GM19035 (cell line): ENCODE data around the gene BLTP2.
A peak's percentile ranks its signal among the peaks of the same experiment; 100 is the strongest.
"Not testable (repeated sequence)": the region's sequence is repeated elsewhere in the genome, so short reads cannot be mapped to it uniquely, and the experiment has no call there.

Source experiments
- ATAC-seq: cut with Tn5 transposase; IDR thresholded peaks from one replicate; pipeline ENCODE4 v1.9.1; 2021; ENCODE audit not compliant: unreplicated experiment

BLTP2 gene

GRCh38 chr17:28648698-28649097, 3.7 kb upstream of the BLTP2 start:
- no peak for ATAC-seq

GRCh38 chr17:28646039-28646754, 1.2 kb upstream of the BLTP2 start:
- no peak for ATAC-seq

GRCh38 chr17:28645576-28645939, 600 bp upstream of the BLTP2 start:
- no peak for ATAC-seq

DNA sequence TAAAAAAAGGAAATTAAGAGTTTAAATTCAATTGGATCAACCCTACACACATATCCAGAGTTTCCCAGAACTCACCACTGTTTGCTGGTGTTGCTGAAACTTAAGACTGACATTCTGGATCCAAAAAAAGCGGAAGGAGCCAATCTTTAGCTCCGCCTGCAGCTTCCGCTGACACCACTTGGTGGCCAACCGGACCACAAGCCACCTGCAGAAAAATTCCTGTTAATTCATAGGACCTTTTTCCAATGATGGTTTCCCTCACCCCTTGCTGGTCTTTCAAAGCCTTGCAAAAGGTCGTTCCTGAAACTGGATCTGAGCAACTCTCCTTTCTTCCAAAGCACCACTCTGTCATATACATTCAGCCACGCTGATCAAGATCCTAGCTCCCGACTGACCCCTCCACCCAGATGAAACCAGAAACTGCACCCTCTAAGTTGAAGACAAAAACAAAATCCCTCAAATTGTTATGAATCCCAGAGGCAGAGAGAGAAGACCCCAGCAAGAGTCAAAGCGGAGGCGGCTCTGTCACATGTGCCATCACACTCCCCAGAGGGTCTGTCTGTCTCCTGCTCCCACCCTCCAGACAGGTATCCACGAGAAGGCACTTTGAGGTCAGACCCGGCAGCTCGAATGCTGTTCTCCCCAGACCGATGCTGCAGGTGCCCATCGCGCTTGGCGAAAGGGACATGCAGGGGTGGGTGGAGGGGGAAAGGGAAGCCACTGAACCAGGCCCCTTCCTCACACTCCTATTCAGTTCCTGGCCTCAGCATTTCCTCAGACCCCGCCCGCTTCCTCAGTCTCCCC, 773 bp downstream of the BLTP2 start:
- ATAC-seq: peak; percentile 11

DNA sequence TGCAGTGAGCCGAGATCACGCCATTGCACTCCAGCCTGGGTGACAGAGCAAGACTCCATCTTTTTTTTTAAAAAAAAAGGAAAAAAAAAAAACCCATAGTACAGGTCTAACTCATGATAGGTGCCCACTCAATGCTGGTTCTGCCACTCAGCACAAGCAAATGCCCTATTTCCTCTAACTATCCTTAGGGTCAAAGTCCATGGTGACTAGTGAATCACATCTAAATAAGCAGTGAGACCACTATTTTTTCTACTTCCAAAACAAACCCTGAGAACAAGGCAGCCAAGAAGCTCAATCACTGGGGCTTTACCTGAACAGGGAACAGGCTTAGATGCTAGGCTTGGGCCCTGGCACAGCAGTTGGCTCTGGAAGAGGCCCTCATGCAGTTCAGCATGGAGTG, 3.4 kb downstream of the BLTP2 start:
- no peak for ATAC-seq

DNA sequence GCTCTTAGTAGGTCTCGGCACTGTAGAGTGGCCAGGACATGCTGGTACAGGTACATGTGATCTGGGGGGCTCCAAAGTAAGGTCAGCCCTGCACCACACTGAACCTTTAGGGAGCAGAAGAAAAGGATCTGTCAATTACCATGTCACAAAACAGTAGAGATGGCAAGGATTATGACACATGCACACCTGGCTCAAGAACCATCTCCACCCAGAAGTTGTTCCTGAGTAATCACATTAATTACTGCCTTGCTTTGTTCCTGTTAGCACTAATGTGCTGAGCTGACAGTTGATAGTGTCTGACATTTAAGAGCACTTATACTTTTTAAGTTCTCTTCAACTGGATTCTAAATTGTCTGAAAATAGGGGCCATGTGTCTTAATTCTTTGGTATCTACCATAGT, 9.5 kb downstream of the BLTP2 start:
- ATAC-seq: no peak

- no peak for ATAC-seq
Measured at GRCh38 chr17:28634206-28634865, 10.6 kb downstream of the BLTP2 start.

- ATAC-seq: no peak
Measured at GRCh38 chr17:28626818-28627217, 18.1 kb downstream of the BLTP2 start.

DNA sequence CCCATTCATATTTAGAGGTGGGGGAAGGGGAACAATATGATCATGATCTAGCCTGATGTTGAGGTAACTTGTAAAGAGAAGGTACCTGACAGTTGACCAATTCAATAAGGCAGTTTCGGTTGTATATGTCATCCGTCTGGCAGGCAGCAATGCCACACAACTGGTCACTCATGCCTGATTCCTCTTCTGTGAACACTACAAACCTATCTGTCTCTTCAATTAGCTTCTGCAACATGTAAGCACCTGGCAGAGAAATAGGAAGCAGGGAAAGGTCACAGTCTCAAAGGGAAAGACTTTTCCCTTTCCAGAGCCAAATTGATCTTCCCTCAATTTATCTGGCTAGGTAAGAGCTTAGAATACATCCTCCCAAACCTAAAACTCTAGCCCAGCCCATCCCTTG, 20.8 kb downstream of the BLTP2 start:
- ATAC-seq: no peak

- no peak for ATAC-seq
Measured at GRCh38 chr17:28623696-28624095, 21.3 kb downstream of the BLTP2 start.

GRCh38 chr17:28622186-28622585, 22.8 kb downstream of the BLTP2 start:
- ATAC-seq: no peak

DNA sequence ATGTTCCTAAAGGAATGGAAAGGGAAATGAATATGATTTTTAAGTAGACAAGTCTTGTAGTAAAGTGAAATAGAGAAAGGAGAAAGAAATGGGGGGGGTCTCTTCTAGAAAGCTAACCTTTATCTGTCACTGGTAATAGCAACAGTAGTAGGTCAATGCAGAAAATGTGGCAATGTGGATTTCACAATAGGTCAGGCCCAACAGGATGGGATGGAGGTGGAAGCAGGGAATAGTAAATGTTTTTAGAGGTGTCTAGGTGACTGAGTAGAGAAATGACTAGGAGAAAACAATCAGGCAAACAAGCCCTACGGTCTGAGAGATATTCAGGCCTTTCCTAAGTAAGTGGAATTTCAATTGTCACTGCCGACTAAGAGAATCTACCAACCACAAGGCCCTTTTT, 24.9 kb downstream of the BLTP2 start:
- no peak for ATAC-seq

GRCh38 chr17:28618464-28618863, 26.5 kb downstream of the BLTP2 start:
- no peak for ATAC-seq

DNA sequence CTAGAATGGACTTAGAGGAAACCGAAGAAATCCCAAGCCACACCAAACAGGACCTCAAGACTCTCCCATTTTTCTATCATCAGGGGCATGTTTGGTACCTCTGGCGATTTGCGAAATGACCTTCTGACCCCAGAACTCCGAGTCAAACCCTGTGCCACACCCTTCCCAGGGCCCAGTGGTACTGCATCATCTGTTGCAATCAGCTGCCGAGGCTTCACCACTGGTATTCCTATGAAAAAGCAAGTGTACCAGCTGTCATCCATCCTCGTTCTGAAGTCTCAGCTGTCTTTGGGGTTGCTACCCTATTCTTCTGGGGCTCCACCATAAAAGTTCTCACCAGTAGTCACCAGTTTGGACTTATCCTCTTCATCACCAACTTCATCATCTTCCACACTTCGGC, 28.7 kb downstream of the BLTP2 start:
- no peak for ATAC-seq

DNA sequence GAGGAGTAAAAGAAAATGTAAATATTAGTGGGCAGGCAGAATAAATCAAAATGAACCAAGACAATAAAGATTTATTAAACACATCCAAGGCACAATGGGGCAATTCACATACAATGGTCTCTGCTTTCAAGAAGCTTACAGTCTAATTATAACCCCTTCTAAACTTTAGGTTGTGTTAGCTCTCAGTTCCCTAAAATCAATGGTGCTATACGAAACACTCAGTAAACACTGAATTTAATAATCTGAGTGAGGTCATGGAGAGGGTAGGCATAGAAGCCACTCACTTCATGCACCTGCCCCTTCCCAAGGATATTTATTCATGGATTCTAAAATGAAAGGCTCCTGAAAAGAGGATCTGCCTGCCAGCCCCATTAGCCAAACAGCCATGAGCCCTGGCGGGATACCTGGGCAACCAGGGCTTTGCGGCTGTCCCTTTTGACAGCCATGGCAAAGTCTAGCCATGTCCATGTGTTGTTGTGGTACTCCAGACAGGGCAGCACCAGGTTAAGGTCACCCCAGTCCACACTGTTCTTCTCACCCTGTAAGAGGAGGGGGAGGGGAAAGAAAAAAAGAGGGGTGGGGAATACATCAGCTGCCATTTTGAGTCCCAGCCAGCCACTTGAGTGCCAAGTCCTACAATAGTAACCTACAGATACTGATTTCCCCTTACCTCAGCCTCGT, 29.6 kb downstream of the BLTP2 start:
- ATAC-seq: no peak

DNA sequence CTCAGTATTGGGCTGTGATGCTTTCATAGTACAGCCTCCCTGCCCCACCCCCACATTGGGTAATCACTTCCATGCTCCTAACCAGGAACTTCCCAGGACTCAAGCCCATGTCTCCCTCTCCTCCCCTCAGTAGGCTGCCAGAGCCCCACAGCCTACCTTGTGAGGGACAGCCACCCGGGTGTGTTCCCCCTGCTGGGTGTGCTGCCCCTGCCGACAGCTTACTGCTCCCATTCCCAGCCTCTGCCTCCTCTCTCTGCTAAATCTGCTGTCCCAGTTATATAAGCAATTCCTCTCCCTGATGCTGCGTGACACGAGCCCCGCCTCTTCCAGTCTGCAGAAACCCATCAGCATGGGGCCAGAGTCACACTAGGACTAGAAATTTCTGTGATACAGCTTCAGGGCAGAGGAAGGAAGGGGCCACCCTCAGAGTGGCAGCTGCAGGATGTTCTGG, 31.0 kb downstream of the BLTP2 start, which contains the start of gene RSKR:
Gene RSKR (minus strand): TSS at position 255 of the 451 bp plus-strand sequence. CDS start 24 bp downstream, at position 231.
- no peak for ATAC-seq

DNA sequence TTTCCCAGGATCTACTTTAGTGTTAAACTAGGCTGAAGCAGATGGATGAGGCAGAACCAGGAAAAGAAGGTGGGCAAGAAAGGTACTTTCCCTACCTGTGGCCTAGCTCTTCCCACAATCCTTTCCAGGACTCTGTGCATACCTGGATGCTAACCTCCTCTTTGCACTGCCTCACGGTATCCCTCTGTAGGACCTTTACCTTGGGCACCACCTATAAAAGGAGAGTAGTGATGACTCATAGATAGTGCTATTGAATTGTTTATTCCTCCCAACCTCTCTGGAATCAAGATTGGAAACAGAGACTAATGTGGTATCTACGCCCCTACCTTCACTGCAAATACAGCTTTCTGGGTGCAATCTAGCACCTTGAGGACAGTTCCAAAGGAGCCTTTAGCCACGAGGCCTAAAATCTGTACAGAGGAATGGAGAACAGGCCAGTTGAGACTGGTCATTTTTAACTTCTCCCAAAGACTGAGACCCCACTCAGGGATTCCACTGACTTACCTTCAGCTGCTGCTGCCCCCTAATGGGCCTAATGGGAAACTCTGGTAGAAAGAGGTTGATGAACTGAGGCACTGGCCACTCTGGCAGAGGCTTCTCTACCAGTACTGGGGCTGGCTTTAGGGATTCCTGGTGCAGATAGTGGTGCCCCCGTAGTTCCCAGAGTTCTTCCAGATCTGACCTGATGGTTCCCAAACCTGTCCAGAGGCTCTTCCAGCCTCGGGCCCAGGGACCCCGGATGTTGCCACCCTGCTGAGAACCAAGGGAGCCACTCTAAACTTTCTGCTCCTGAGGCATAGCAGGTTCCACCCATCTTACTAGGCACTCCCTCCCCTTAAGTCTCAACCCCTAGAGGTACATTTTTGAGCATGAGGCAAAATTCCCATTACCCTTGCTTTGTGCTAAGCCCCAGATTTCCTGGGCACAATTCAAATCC, 31.8 kb downstream of the BLTP2 start:
- no peak for ATAC-seq

GRCh38 chr17:28612531-28612930, 32.4 kb downstream of the BLTP2 start:
- no peak for ATAC-seq

DNA sequence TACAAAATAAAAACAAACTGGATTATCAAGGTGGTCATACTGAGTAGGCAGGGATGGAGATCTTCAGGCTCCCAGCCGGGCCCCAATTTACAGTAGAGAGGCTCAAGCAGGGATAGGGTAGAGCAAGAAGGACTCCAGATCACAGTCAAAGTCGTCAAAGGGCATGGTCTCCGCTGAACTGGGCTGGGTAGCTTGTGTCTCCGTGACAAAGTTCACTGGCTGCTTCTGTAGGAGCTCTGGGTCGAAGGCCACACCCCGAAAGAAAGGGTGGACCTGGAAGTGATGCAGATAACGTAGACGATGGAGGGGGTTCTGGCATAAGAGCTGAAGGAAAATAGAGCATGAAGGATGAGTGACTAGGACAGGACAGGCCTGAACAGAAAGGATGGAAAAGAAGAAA, 34.6 kb downstream of the BLTP2 start:
- ATAC-seq: no peak

GRCh38 chr17:28604031-28604430, 40.9 kb downstream of the BLTP2 start:
- ATAC-seq: not testable (repeated sequence)
